ENCODE measurements around the gene SFTA2.

SFTA2 gene

GRCh38 chr6:30897882-30898281 is 34.1 kb downstream of the SFTA2 start:
- TF ChIP-seq REST (IDR thresholded peaks at IDR 0.05; ENCODE audit: insufficient read depth in 1 of 2, low read depth in 2 of 2, low read length in 2 of 2): no peak
- no peak for TF ChIP-seq POLR2AphosphoS5 (IDR thresholded peaks at IDR 0.05; ENCODE audit: low read depth, low read length)

- no peak for TF ChIP-seq POLR2AphosphoS5 (IDR thresholded peaks at IDR 0.05; ENCODE audit: low read depth, low read length)
These were observed 35.4 kb downstream of the SFTA2 start for GRCh38 chr6:30896541-30896940.

GRCh38 chr6:30895343-30895742 is 36.6 kb downstream of the SFTA2 start:
- TF ChIP-seq TAF1 (IDR thresholded peaks at IDR 0.05; ENCODE audit: borderline replicate concordance, insufficient read depth, low read length) (no peak), POLR2AphosphoS5 (IDR thresholded peaks at IDR 0.05; ENCODE audit: low read depth, low read length) (no peak), SIN3A (IDR thresholded peaks at IDR 0.05; ENCODE audit: borderline replicate concordance, insufficient read depth, low read length) (no peak), REST (IDR thresholded peaks at IDR 0.05; ENCODE audit: insufficient read depth in 1 of 2, low read depth in 2 of 2, low read length in 2 of 2) (no peak), FOXP2 (optimal IDR thresholded peaks at IDR 0.05; ENCODE audit: borderline replicate concordance, extremely low read depth, extremely low read length, insufficient read depth) (no peak)

GRCh38 chr6:30894935-30895334 is 37.0 kb downstream of the SFTA2 start:
- no peak for TF ChIP-seq SIN3A (IDR thresholded peaks at IDR 0.05; ENCODE audit: borderline replicate concordance, insufficient read depth, low read length)
- TF ChIP-seq POLR2AphosphoS5 (IDR thresholded peaks at IDR 0.05; ENCODE audit: low read depth, low read length): no peak
- TF ChIP-seq TAF1 (IDR thresholded peaks at IDR 0.05; ENCODE audit: borderline replicate concordance, insufficient read depth, low read length): no peak
- no peak for TF ChIP-seq REST (IDR thresholded peaks at IDR 0.05; ENCODE audit: insufficient read depth in 1 of 2, low read depth in 2 of 2, low read length in 2 of 2)
- no peak for TF ChIP-seq FOXP2 (optimal IDR thresholded peaks at IDR 0.05; ENCODE audit: borderline replicate concordance, extremely low read depth, extremely low read length, insufficient read depth)

GRCh38 chr6:30894381-30894780 is 37.6 kb downstream of the SFTA2 start:
- TF ChIP-seq REST (IDR thresholded peaks at IDR 0.05; ENCODE audit: insufficient read depth in 1 of 2, low read depth in 2 of 2, low read length in 2 of 2) (no peak), FOXP2 (optimal IDR thresholded peaks at IDR 0.05; ENCODE audit: borderline replicate concordance, extremely low read depth, extremely low read length, insufficient read depth) (no peak), SIN3A (IDR thresholded peaks at IDR 0.05; ENCODE audit: borderline replicate concordance, insufficient read depth, low read length) (no peak), TAF1 (IDR thresholded peaks at IDR 0.05; ENCODE audit: borderline replicate concordance, insufficient read depth, low read length) (no peak), POLR2AphosphoS5 (IDR thresholded peaks at IDR 0.05; ENCODE audit: low read depth, low read length) (no peak)

All from PFSK-1 (cell line).